Activated B cell treated with CpG ODN at 0.5 μM for 24 hours (primary cell): ENCODE results near the gene CA12. TPM values are rescaled to one million over a fixed set of nuclear protein-coding genes. Genes with fewer than 3 reads are reported as not detected.

ENCODE experiments used
- ATAC-seq: fragments of 200-7000 bp; cut with Tn5 transposase; one replicate; pipeline ENCODE4 v1.10.0; 2021; ENCODE audit warnings: low read depth, mild to moderate bottlenecking, moderate library complexity
- CTCF ChIA-PET: fragments of 350-600 bp; sonication (Branson Sonifier 250); formaldehyde crosslinking; loops from one replicate; lab custom pipeline; 2021; ENCODE audit warnings: antibody characterized with exemption; lab: Charles Lee
- POLR2A ChIA-PET: fragments of 350-600 bp; sonication (Branson Sonifier 250); formaldehyde crosslinking; loops from one replicate; lab custom pipeline; 2021; ENCODE audit warnings: antibody characterized with exemption; lab: Charles Lee
- DNase-seq: peaks from one replicate; pipeline ENCODE4 v3.0.0; 2022
- H3K27ac Mint-ChIP-seq: one replicate; pipeline ENCODE4 v1.8.0; 2020; ENCODE audit warnings: mixed read lengths
- H3K27me3 Mint-ChIP-seq: one replicate; pipeline ENCODE4 v1.8.0; 2021; ENCODE audit warnings: mixed read lengths
- H3K36me3 Mint-ChIP-seq: one replicate; pipeline ENCODE4 v1.8.0; 2021; ENCODE audit warnings: low read depth, mixed read lengths
- H3K4me1 Mint-ChIP-seq: one replicate; pipeline ENCODE4 v1.8.0; 2021; ENCODE audit warnings: mixed read lengths
- H3K4me3 Mint-ChIP-seq: one replicate; pipeline ENCODE4 v1.8.0; 2020; ENCODE audit warnings: mild to moderate bottlenecking, mixed read lengths
- H3K9me3 Mint-ChIP-seq: one replicate; pipeline ENCODE4 v1.8.0; 2020; ENCODE audit warnings: mixed read lengths
- intact Hi-C: fragments of 100-400 bp; cut with micrococcal nuclease; formaldehyde crosslinking; loops from one replicate; pipeline ENCODE4 v1.15.1; 2024
- total RNA-seq: library from RNA; stranded (reverse); gene quantifications from 2 replicates; pipeline ENCODE4 v1.2.3, GENCODE V29; 2022
- TF ChIP-seq, protein P1 (sequence below): fragments of 200-600 bp; IDR thresholded peaks from one replicate; pipeline ENCODE4 v1.8.0; 2022; ENCODE audit warnings: antibody characterized with exemption, mild to moderate bottlenecking

Gene CA12
- total RNA-seq, 1 donor from 2014 or later, result not detected

- intact Hi-C loops, result no loop called here
- DNase-seq (no peak), ATAC-seq (no peak)
- H3K4me1 Mint-ChIP-seq, result no peaks in the 10 kb centered on the region
- no peak overlapping the region for H3K4me3 Mint-ChIP-seq
- no peaks in the 10 kb centered on the region for H3K9me3 Mint-ChIP-seq
- H3K27ac Mint-ChIP-seq, result no peak overlapping the region
- TF ChIP-seq, protein P1, sequence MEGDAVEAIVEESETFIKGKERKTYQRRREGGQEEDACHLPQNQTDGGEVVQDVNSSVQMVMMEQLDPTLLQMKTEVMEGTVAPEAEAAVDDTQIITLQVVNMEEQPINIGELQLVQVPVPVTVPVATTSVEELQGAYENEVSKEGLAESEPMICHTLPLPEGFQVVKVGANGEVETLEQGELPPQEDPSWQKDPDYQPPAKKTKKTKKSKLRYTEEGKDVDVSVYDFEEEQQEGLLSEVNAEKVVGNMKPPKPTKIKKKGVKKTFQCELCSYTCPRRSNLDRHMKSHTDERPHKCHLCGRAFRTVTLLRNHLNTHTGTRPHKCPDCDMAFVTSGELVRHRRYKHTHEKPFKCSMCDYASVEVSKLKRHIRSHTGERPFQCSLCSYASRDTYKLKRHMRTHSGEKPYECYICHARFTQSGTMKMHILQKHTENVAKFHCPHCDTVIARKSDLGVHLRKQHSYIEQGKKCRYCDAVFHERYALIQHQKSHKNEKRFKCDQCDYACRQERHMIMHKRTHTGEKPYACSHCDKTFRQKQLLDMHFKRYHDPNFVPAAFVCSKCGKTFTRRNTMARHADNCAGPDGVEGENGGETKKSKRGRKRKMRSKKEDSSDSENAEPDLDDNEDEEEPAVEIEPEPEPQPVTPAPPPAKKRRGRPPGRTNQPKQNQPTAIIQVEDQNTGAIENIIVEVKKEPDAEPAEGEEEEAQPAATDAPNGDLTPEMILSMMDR, result no peak
- ChIA-PET CTCF (no interaction called here), POLR2A (no interaction called here)
- H3K27me3 Mint-ChIP-seq, result peaks cover 5% of the 10 kb centered on the region
- no peaks in the 10 kb centered on the region for H3K36me3 Mint-ChIP-seq
Observed at GRCh38 chr15:63372018-63372705, 9.5 kb downstream of the CA12 start.

DNA sequence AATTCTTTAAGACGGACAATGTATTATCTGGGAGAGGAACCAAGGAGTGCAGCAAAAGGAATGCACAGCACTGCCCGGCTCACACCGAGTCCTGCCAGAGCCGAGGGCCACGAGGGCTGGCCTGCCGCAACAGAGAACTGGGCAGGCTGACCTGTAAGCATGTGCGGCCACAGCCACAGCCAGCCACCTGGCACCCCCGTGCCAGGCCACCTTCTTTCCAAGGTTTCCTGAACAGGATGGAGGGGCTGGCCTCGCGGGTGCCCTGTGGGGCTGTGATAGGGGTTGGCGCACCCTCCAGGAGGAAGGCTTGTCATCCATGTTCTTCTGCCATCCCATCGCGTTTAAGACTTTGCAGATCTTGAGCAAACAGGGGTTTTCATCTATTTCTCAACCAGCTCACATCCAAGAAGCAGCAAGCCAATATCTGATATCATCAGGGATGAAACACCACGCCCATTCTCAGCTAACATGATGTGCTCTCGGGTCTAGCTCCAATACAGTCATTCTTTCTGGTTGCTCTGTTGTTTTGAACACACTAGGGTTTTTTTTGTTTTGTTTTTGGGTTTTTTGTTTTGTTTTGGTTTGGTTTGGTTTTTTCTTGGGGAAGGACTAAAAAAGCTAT, 10.2 kb downstream of the CA12 start:
- Mint-ChIP-seq H3K36me3 (no peaks in the 10 kb centered on the region), H3K27ac (no peak overlapping the region), H3K4me1 (no peaks in the 10 kb centered on the region), H3K4me3 (no peak overlapping the region), H3K9me3 (no peaks in the 10 kb centered on the region), H3K27me3 (peaks cover 3% of the 10 kb centered on the region)
- ATAC-seq (no peak), DNase-seq (no peak)
- ChIA-PET CTCF (no interaction called here), POLR2A (no interaction called here)
- intact Hi-C loops, result no loop called here
- TF ChIP-seq, protein P1, result no peak

- ATAC-seq (no peak), DNase-seq (no peak)
- CTCF ChIA-PET, result no interaction called here
- TF ChIP-seq, protein P1, result no peak
- POLR2A ChIA-PET, result no interaction called here
- H3K4me1 Mint-ChIP-seq, result no peaks in the 10 kb centered on the region
- intact Hi-C loops, result no loop called here
- peaks cover 3% of the 10 kb centered on the region for H3K27me3 Mint-ChIP-seq
- H3K36me3 Mint-ChIP-seq, result no peaks in the 10 kb centered on the region
- H3K4me3 Mint-ChIP-seq, result no peak overlapping the region
- no peaks in the 10 kb centered on the region for H3K9me3 Mint-ChIP-seq
- H3K27ac Mint-ChIP-seq, result no peak overlapping the region
Observed at GRCh38 chr15:63370764-63371163, 10.9 kb downstream of the CA12 start.

- H3K4me1 Mint-ChIP-seq, result no peaks in the 10 kb centered on the region
- no peak overlapping the region for H3K4me3 Mint-ChIP-seq
- ChIA-PET CTCF (no interaction called here), POLR2A (no interaction called here)
- intact Hi-C loops, result no loop called here
- no peaks in the 10 kb centered on the region for H3K27me3 Mint-ChIP-seq
- DNase-seq (no peak), ATAC-seq (no peak)
- H3K9me3 Mint-ChIP-seq, result no peaks in the 10 kb centered on the region
- H3K36me3 Mint-ChIP-seq, result no peaks in the 10 kb centered on the region
- TF ChIP-seq, protein P1, result no peak
- H3K27ac Mint-ChIP-seq, result no peak overlapping the region
Observed at GRCh38 chr15:63369781-63370180, 11.9 kb downstream of the CA12 start.

DNA sequence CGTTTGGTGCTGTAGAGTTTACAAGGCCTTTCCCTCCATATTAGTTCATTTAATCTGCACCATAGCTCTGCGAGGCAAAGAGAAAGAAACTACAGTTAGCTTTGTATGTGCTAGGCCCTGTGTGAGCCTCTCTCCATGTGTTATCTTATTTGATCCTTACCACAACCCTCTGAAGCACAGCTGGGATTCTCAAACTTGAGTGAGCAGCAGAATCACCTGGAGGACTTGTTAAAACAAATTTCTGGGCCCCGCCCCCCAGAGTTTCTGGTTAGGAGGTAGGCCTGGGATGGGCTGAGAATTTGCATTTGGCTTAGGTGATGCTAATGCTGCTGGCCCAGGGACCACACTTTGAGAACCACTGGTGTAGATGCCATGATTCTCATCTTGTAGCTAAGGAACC, 12.3 kb downstream of the CA12 start:
- Mint-ChIP-seq H3K27ac (no peak overlapping the region), H3K9me3 (no peaks in the 10 kb centered on the region), H3K4me3 (no peak overlapping the region), H3K27me3 (no peaks in the 10 kb centered on the region), H3K4me1 (no peaks in the 10 kb centered on the region), H3K36me3 (no peaks in the 10 kb centered on the region)
- ChIA-PET CTCF (no interaction called here), POLR2A (no interaction called here)
- TF ChIP-seq, protein P1, result no peak
- ATAC-seq (no peak), DNase-seq (no peak)
- intact Hi-C loops, result no loop called here
